Spinal cord (tissue), 10 donors: ENCODE results near the gene AXIN2. TPM values are rescaled to one million over a fixed set of nuclear protein-coding genes. Genes with fewer than 3 reads are reported as not detected.

Source experiments
- DNase-seq, 6 donors: peaks; one replicate each; pipeline versions ENCODE4 v3.0.0 to v3.0.0-alpha.2; 2013 to 2015; ENCODE audit warnings: low spot score in 6 of 6, low read depth in 4 of 6
- H3K27ac ChIP-seq: one replicate; pipeline ENCODE4 v1.5.1; 2013; ENCODE audit warnings: low read depth, low read length, control low read depth
- H3K27me3 ChIP-seq: one replicate; pipeline ENCODE4 v1.6.1; 2013; ENCODE audit warnings: low read length; ENCODE audit not compliant: control insufficient read depth, insufficient read depth
- H3K36me3 ChIP-seq: one replicate; pipeline ENCODE4 v1.6.1; 2013; ENCODE audit warnings: low read length; ENCODE audit not compliant: control insufficient read depth, insufficient read depth
- H3K4me1 ChIP-seq: one replicate; pipeline ENCODE4 v1.6.1; 2013; ENCODE audit warnings: low read length; ENCODE audit not compliant: control insufficient read depth, insufficient read depth
- H3K4me3 ChIP-seq: one replicate; pipeline ENCODE4 v1.5.1; 2013; ENCODE audit warnings: low read depth, low read length, control low read depth
- H3K9me3 ChIP-seq: one replicate; pipeline ENCODE4 v1.6.1; 2013; ENCODE audit warnings: low read length; ENCODE audit not compliant: control insufficient read depth, insufficient read depth
- WGBS: methylation state at CpG from one replicate; pipeline ENCODE4 v1.1.5; 2013; ENCODE audit warnings: missing lambda C conversion rate; ENCODE audit not compliant: insufficient coverage; 5-methylcytosine and 5-hydroxymethylcytosine counted together
- polyA plus RNA-seq, 2 donors: library from polyadenylated mRNA; unstranded; fragments of 120-200 nt; gene quantifications; one replicate each; pipeline ENCODE4 v1.2.1, GENCODE V29; 2013; ENCODE audit not compliant: insufficient read length in 2 of 2
- total RNA-seq, 2 donors: library from RNA; depleted of rRNA in 1 of 2; stranded (reverse); fragments of 120-200 nt in 1 of 2; fragments of >200 nt in 1 of 2; gene quantifications; one replicate each; pipeline versions ENCODE4 v1.2.3 to v1.2.4, GENCODE V29; 2013 to 2014
- donor health status: healthy.

Gene AXIN2
- total and polyA plus RNA-seq, 4 donors = 17.4 to 51.4 (median 33.4) TPM

DNA sequence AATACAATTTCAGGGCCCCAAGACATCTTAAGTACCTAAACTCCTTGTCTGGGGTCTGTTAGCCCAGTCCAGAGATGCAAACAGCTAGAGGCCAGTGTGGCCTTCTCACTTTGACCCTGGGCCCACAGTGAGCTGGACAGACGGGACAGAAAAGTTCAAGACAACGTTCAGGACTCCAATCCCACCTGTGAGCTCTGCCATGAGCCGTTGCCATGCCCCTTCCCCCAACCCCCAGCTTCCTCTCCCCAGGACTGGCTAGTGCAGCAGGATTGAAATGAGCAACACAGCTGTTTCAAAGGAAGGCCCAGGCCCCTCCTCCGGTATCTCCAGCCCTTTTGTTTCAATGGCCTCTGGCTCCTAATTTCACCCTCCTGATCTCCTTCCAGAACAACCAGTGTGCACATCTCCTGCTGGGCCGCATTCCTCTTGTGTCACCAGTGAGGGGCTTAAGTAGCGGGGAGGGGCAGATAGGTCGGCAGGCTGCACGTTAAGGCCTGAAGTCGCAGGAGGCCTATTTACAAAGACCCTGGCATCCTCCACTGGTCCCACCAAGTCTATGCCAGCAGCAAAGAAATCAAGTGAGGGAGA lies 11.3 kb downstream of the AXIN2 start:
- Histone ChIP-seq H3K4me1 (peaks cover 68% of the 10 kb centered on the region), H3K27ac (peak overlapping the region; percentile 54), H3K27me3 (no peaks in the 10 kb centered on the region), H3K9me3 (no peaks in the 10 kb centered on the region), H3K36me3 (peaks cover 28% of the 10 kb centered on the region), H3K4me3 (no peak overlapping the region)
- DNase-seq = peak in 1 of 6 donors; percentile 58
- 8% methylated on average over 8 of the region's 9 CpGs for WGBS

DNA sequence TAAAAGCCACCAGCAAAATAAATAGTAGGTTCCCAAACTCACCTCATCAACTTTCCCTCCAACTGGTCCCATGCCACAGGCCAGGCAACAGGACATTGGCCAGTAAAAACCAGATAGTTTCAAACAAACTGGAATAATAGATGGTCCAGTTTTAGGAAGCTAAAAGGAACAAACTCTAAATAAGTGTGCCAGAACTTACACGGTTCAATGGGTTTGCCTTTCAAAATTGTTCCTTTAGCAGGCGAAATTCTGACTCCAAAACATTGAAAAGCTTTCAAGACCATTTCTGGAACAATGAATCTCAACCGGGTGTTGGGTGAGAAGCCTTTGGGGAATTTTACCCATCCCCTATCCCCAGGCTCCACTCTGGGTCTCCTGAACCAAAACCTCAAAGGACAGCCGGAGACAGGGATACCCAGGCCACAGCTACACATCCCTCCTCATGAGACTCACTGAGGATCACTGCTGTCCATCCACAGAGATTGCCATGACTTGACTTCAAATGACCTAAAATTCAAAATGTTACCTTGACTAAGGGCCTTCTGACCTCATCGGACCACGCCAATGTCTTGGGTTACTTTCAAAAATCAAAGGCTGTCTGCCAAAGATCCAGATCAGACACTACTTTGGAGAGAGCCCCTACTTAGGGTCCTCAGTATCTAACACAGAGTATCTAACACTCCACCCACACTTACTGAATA lies 13.0 kb downstream of the AXIN2 start:
- no peaks in the 10 kb centered on the region for H3K9me3 ChIP-seq
- WGBS = 58% methylated on average over 5 of the region's 6 CpGs
- H3K27me3 ChIP-seq = no peaks in the 10 kb centered on the region
- H3K36me3 ChIP-seq = peaks cover 23% of the 10 kb centered on the region
- peak overlapping the region; percentile 59 for H3K27ac ChIP-seq
- H3K4me1 ChIP-seq = peaks cover 81% of the 10 kb centered on the region
- H3K4me3 ChIP-seq = no peak overlapping the region
- peak in 1 of 6 donors; percentile 76 for DNase-seq

DNA sequence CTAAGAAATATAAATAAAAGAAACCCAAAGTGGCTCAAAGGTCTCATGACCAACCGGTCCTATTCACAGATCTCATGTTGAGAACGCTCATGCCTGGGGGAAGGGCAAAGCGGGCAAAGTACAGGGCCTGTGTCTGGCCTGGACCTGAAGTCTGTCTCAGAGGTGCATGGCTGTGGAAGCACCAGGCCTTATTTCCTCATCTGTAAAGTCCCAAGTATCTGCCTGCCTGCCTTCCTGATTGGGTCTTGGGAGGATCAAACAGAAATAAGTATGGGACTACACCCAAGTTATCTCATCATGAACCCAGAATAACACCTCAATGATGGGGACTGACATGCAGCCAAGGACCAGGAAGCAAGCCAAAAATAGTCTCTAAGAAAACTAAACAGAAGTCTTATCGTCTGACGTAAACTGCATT lies 14.2 kb downstream of the AXIN2 start:
- 60% methylated on average over 3 of the region's 5 CpGs for WGBS
- Histone ChIP-seq H3K4me1 (peaks cover 72% of the 10 kb centered on the region), H3K4me3 (no peak overlapping the region), H3K9me3 (no peaks in the 10 kb centered on the region), H3K36me3 (peaks cover 23% of the 10 kb centered on the region), H3K27ac (peak overlapping the region; percentile 59), H3K27me3 (no peaks in the 10 kb centered on the region)
- peak in 1 of 6 donors; percentile 53 for DNase-seq

DNA sequence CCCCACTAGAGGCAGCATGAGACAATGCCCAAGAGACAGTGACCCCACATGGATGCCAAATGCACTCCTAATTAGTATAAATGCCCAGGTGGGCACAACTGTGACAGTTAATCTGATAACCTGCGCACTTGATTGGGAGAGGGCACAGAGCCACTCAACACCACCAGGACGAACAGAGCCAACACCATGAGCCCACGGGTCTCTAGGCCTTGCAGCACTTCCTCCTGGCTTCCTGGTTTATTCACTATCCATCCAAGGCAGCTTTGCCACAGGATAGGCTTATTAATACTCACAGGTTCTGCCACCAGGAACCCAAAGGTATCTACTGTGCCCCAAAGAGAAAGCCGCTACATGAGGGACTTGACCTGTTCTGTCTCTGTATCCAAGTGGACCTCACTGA lies 14.9 kb downstream of the AXIN2 start:
- Histone ChIP-seq H3K4me1 (peaks cover 71% of the 10 kb centered on the region), H3K27me3 (no peaks in the 10 kb centered on the region), H3K36me3 (peaks cover 26% of the 10 kb centered on the region), H3K4me3 (no peak overlapping the region), H3K9me3 (no peaks in the 10 kb centered on the region), H3K27ac (peak overlapping the region; percentile 72)
- 65% methylated on average over 4 of the region's 4 CpGs for WGBS
- no peak for DNase-seq

DNA sequence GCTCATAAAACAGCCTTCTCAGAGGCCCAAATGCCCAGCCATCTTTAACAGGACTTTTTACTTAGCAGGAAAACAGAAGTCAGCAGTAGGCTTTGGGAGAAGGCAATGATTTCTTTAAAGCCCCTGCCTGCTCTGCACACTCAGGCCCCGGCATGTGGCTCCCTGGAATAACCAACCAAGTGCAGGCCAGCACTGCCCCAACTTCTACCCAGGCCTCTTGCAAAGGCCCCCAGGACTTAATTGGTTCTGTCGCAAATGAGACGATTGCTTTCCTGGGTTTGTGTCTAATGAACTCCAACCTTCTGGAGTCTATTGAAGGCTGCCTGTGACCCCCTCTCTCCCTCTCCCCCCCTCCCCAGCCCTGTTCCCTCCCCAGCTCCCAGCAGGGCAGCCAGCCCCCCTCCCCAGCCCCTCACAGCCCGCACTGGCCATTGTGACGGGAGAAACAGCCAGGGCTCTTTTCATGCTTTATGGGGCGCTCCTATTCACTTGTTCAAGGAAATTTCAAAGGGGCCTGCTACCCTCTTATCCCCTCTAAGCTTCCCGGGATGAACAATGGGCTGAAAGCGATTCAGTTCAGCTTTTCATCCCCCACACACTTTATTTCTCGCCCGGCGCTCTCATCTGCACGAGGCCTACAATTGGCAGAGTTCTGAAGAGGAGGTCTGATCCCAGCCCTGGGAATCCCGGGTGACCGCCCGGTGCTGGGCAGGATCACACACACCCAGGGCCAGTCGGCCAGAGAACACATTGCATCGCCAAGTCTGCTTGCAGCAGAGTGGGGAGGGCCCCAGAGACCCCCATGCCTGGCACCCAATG lies 15.5 kb downstream of the AXIN2 start:
- peak in 2 of 6 donors; percentile 82 to 88 for DNase-seq
- H3K9me3 ChIP-seq = no peaks in the 10 kb centered on the region
- H3K27me3 ChIP-seq = no peaks in the 10 kb centered on the region
- H3K27ac ChIP-seq = peak overlapping the region; percentile 72
- peaks cover 69% of the 10 kb centered on the region for H3K4me1 ChIP-seq
- no peak overlapping the region for H3K4me3 ChIP-seq
- WGBS = 18% methylated on average over 17 of the region's 17 CpGs
- H3K36me3 ChIP-seq = peaks cover 29% of the 10 kb centered on the region

DNA sequence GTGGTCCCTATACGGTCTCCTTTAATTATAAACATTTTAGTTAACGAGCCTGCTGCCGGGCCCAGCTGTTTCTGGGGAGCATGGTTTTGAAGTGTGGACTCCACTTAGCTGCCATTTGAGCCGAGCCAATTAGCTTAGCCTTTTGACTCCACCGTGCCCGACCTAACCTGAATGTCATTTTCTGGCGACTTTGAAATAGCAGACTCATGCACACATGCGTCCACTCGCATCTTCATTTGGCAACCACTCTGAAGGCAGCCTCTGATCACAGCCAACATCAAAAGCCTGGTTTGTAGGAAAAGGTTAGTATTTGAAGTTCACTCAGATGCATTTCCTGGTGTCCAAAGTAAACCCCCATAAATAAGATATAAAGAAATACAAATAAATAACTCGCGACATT lies 16.8 kb downstream of the AXIN2 start:
- peak in 2 of 6 donors; percentile 28 to 49 for DNase-seq
- H3K9me3 ChIP-seq = no peaks in the 10 kb centered on the region
- H3K4me1 ChIP-seq = peaks cover 64% of the 10 kb centered on the region

DNA sequence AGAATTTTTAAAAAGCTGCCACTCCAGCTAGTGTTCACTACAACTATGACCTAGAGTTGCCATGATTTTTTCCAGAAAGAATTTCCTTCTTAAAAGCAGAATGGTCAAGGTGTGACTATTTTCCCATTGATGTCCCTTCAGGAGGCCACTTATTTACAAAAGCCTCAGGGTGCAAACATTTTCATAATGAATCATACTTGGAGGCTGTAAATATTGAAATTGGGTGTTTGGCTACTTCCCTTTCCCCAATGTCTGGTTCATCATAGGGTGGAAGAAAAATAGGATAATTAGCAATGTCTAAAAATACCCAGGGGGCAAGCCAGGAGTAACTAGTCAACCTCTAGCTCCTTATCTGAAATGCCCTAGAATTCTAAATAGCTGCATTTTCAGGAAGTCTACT lies 18.8 kb downstream of the AXIN2 start:
- no peak overlapping the region for H3K4me3 ChIP-seq
- no peaks in the 10 kb centered on the region for H3K27me3 ChIP-seq
- peaks cover 28% of the 10 kb centered on the region for H3K36me3 ChIP-seq
- H3K27ac ChIP-seq = no peak overlapping the region
- no peak for DNase-seq
- H3K9me3 ChIP-seq = no peaks in the 10 kb centered on the region
- peaks cover 70% of the 10 kb centered on the region for H3K4me1 ChIP-seq

More for the DNA sequence above, 16.8 kb downstream of the AXIN2 start:
- Histone ChIP-seq H3K27ac (peak overlapping the region; percentile 72), H3K27me3 (no peaks in the 10 kb centered on the region), H3K36me3 (peaks cover 30% of the 10 kb centered on the region), H3K4me3 (no peak overlapping the region)
- 37% methylated on average over 6 of the region's 11 CpGs for WGBS

DNA sequence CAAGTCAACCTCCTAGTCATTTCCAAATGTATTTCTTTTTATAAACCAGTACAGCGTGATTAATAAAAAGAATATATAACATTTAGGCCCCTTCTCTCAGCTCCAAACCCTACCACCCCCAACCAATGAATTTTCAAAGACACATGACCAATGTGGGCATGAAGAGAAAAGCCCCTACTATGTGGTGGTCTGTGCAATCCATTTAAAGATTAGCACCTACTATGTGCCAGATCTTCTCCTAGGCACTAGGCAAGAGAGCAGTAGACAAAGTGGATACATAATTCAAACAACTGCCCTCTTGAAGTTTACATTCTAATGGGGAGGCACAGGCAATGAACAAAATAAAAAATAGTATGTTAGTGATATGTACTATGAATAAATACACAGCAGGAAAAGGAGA lies 19.4 kb downstream of the AXIN2 start:
- Histone ChIP-seq H3K9me3 (no peaks in the 10 kb centered on the region), H3K27ac (no peak overlapping the region), H3K4me1 (peaks cover 72% of the 10 kb centered on the region), H3K4me3 (no peak overlapping the region), H3K27me3 (no peaks in the 10 kb centered on the region), H3K36me3 (peaks cover 33% of the 10 kb centered on the region)
- DNase-seq = no peak
- no CpG with 5 or more reads among the region's 1 CpG for WGBS

DNA sequence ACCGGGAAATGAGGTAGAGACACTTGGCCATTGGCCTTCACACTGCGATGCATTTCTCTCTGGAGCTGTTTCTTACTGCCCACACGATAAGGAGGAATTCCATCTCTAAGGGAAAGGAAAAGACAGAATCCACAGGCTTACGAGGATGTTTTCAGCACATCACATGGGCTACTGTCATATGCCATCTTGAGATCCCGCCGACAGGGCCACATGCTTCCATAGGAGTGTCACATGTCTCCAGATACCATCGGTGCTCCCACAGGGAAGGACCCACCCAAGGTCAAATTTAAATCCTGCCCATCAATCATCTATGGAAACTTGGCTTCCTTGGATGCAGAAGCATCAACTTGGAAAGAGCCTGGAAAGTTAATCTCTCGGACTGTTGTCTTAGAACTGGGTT lies 20.0 kb downstream of the AXIN2 start:
- Histone ChIP-seq H3K9me3 (no peaks in the 10 kb centered on the region), H3K36me3 (peaks cover 37% of the 10 kb centered on the region), H3K4me3 (no peak overlapping the region), H3K27ac (no peak overlapping the region), H3K4me1 (peaks cover 73% of the 10 kb centered on the region), H3K27me3 (no peaks in the 10 kb centered on the region)
- no peak for DNase-seq
- WGBS = 88% methylated on average over 5 of the region's 8 CpGs
